GM12878 (cell line): ENCODE results near the gene RAC3. TPM values are rescaled to one million over a fixed set of nuclear protein-coding genes. Genes with fewer than 3 reads are reported as not detected.

Experiments used
- CBX3 ChIP-seq: fragments of 200-600 bp; sonication (generic); IDR thresholded peaks from 2 replicates; pipeline ENCODE4 v1.6.1; 2016; ENCODE audit warnings: low read depth, borderline replicate concordance
- IKZF2 ChIP-seq, 2 experiments: fragments of 450-650 bp; IDR thresholded peaks; 2 replicates each; pipeline ENCODE4 v1.6.1; 2017; ENCODE audit warnings: mild to moderate bottlenecking in 2 of 2, moderate library complexity in 2 of 2
- MYC ChIP-seq: IDR thresholded peaks from 2 replicates; pipeline ENCODE4 v1.6.1; 2011; ENCODE audit warnings: mild to moderate bottlenecking, low read length, moderate library complexity, inconsistent platforms; ENCODE audit not compliant: insufficient read depth, insufficient replicate concordance, insufficient read length, severe bottlenecking
- SIN3A ChIP-seq: IDR thresholded peaks from 2 replicates; pipeline ENCODE4 v1.6.1; 2012; ENCODE audit warnings: low read depth, low read length, improper control_type of control experiment
- SP1 ChIP-seq: IDR thresholded peaks from one replicate; pipeline ENCODE4 v1.6.1; 2011; ENCODE audit warnings: low read depth, low read length
- ZBED1 ChIP-seq: IDR thresholded peaks from 2 replicates; pipeline ENCODE4 v1.6.1; 2016; ENCODE audit warnings: borderline replicate concordance
- polyA plus RNA-seq, 11 experiments: library from polyadenylated mRNA; depleted of rRNA in 4 of 11; unstranded in 6 of 11; stranded (reverse) in 5 of 11; fragments of >200 nt; fragmentation: Nextera tagmentation in 4 of 11; fragmentation: Illumina TruSeq in 1 of 11; extraction: Ambion mirVana in 4 of 11; extraction: Trizol in 1 of 11; gene quantifications; 1 replicate in 1 of 11; 2 replicates in 10 of 11; pipeline versions ENCODE4 v1.2.1 to v1.2.3, GENCODE V29; 2011 to 2016; ENCODE audit warnings: inconsistent platforms in 2 of 11, missing spikeins in 2 of 11, low read depth in 1 of 11
- total RNA-seq, 4 experiments: library from RNA; depleted of rRNA in 3 of 4; stranded (reverse); fragments of >200 nt in 3 of 4; fragmentation: Illumina TruSeq in 1 of 4; extraction: Trizol in 1 of 4; gene quantifications; 2 replicates each; pipeline versions ENCODE4 v1.2.1 to v1.2.3, GENCODE V29; 2013 to 2021
- TF ChIP-seq, protein P1 (sequence below): fragments of 450-650 bp; IDR thresholded peaks from 2 replicates; pipeline ENCODE4 v1.6.1; 2017; ENCODE audit warnings: mild to moderate bottlenecking, moderate library complexity
- TF ChIP-seq, protein P2 (sequence below), 3 experiments: IDR thresholded peaks in 2 of 3; conservative IDR thresholded peaks in 1 of 3; 2 replicates each; pipeline ENCODE4 v1.5.1; 2011; ENCODE audit warnings: low read depth in 3 of 3, low read length in 3 of 3, mild to moderate bottlenecking in 3 of 3, control low read depth in 2 of 3, moderate library complexity in 2 of 3, inconsistent platforms in 1 of 3, mixed read lengths in 1 of 3; ENCODE audit not compliant: control insufficient read depth in 2 of 3, insufficient read depth in 1 of 3; ENCODE audit errors: extremely low read depth in 1 of 3
- TF ChIP-seq, protein P3 (sequence below): fragments of 450-650 bp; formaldehyde crosslinking; IDR thresholded peaks from 2 replicates; pipeline ENCODE4 v1.4.0; 2020; ENCODE audit warnings: mild to moderate bottlenecking, moderate library complexity
- TF ChIP-seq, protein P4 (sequence below): IDR thresholded peaks from 2 replicates; pipeline ENCODE4 v1.6.1; 2012; ENCODE audit warnings: low read depth, low read length, improper control_type of control experiment
- TF ChIP-seq, protein P5 (sequence below): IDR thresholded peaks from 2 replicates; pipeline ENCODE4 v1.6.1; 2011; ENCODE audit warnings: borderline replicate concordance, low read depth, mild to moderate bottlenecking, moderate library complexity, low read length; ENCODE audit not compliant: insufficient read depth, poor library complexity, severe bottlenecking

RAC3 gene
- total and polyA plus RNA-seq, 10 of the 15 experiments (the other 5 are each of a cell fraction or from before 2014, with no cell fraction given): 0.11 to 32.9 (median 6.7) TPM

DNA sequence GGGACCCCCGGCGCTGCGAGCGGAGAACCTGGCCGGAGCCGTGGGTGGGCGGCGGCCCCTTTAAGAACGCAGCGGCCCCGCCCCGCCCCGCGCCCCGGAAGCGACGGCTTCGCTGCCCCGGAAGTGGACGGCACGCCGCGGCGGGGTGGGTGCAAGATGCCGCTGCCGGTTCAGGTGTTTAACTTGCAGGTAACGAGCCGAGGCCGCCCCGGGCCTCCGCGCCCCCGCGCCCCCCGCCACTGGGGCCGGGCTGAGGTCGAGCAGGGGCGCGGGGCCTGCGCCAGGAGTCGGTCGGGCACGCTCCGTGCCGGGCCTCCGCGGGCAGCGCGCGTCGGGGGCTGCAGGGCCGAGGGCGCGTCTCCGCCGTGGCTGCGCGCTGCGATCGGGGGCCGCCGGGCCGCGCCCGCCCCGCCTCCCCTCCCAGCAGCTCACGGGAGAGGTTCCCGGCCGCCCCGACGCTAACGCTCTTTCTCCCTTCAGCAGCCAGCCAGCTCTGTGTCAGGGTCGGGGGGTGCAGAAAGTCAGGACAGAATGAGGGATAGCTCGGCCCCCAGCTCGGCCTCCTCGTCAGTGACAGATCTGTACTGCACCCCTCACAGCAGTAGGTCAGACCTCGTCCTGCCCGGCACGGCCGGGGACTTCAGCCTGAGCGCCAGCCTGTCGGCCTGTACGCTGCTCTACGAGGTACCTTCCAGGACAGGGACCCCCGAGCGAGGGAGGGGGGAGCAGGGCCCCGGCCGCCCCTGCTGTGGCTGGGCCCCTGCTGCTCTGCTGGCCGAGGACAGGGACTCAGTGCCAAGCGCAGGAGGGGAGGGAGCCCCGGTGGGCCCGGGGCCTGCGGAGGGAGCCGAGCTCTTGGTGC, 20.5 kb downstream of the RAC3 start, which contains the start of the genes GPS1 and RFNG (continued):
- TF ChIP-seq SP1 (peak; percentile 68), CBX3 (no peak), MYC (no peak), SIN3A (peak; percentile 69; the same call in 1 of the 2 replicates), IKZF2 (IDR thresholded peaks at IDR 0.05) (no peak), ZBED1 (no peak)
- TF ChIP-seq, protein P1, sequence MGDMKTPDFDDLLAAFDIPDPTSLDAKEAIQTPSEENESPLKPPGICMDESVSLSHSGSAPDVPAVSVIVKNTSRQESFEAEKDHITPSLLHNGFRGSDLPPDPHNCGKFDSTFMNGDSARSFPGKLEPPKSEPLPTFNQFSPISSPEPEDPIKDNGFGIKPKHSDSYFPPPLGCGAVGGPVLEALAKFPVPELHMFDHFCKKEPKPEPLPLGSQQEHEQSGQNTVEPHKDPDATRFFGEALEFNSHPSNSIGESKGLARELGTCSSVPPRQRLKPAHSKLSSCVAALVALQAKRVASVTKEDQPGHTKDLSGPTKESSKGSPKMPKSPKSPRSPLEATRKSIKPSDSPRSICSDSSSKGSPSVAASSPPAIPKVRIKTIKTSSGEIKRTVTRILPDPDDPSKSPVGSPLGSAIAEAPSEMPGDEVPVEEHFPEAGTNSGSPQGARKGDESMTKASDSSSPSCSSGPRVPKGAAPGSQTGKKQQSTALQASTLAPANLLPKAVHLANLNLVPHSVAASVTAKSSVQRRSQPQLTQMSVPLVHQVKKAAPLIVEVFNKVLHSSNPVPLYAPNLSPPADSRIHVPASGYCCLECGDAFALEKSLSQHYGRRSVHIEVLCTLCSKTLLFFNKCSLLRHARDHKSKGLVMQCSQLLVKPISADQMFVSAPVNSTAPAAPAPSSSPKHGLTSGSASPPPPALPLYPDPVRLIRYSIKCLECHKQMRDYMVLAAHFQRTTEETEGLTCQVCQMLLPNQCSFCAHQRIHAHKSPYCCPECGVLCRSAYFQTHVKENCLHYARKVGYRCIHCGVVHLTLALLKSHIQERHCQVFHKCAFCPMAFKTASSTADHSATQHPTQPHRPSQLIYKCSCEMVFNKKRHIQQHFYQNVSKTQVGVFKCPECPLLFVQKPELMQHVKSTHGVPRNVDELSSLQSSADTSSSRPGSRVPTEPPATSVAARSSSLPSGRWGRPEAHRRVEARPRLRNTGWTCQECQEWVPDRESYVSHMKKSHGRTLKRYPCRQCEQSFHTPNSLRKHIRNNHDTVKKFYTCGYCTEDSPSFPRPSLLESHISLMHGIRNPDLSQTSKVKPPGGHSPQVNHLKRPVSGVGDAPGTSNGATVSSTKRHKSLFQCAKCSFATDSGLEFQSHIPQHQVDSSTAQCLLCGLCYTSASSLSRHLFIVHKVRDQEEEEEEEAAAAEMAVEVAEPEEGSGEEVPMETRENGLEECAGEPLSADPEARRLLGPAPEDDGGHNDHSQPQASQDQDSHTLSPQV: no peak
- TF ChIP-seq, protein P2, sequence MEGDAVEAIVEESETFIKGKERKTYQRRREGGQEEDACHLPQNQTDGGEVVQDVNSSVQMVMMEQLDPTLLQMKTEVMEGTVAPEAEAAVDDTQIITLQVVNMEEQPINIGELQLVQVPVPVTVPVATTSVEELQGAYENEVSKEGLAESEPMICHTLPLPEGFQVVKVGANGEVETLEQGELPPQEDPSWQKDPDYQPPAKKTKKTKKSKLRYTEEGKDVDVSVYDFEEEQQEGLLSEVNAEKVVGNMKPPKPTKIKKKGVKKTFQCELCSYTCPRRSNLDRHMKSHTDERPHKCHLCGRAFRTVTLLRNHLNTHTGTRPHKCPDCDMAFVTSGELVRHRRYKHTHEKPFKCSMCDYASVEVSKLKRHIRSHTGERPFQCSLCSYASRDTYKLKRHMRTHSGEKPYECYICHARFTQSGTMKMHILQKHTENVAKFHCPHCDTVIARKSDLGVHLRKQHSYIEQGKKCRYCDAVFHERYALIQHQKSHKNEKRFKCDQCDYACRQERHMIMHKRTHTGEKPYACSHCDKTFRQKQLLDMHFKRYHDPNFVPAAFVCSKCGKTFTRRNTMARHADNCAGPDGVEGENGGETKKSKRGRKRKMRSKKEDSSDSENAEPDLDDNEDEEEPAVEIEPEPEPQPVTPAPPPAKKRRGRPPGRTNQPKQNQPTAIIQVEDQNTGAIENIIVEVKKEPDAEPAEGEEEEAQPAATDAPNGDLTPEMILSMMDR (IDR thresholded peaks at IDR 0.05 in 2 of 3, conservative IDR thresholded peaks at IDR 0.05 in 1 of 3; ENCODE audit: control insufficient read depth in 2 of 3, extremely low read depth in 1 of 3, insufficient read depth in 1 of 3, low read depth in 3 of 3, low read length in 3 of 3): no peak
- TF ChIP-seq, protein P3, sequence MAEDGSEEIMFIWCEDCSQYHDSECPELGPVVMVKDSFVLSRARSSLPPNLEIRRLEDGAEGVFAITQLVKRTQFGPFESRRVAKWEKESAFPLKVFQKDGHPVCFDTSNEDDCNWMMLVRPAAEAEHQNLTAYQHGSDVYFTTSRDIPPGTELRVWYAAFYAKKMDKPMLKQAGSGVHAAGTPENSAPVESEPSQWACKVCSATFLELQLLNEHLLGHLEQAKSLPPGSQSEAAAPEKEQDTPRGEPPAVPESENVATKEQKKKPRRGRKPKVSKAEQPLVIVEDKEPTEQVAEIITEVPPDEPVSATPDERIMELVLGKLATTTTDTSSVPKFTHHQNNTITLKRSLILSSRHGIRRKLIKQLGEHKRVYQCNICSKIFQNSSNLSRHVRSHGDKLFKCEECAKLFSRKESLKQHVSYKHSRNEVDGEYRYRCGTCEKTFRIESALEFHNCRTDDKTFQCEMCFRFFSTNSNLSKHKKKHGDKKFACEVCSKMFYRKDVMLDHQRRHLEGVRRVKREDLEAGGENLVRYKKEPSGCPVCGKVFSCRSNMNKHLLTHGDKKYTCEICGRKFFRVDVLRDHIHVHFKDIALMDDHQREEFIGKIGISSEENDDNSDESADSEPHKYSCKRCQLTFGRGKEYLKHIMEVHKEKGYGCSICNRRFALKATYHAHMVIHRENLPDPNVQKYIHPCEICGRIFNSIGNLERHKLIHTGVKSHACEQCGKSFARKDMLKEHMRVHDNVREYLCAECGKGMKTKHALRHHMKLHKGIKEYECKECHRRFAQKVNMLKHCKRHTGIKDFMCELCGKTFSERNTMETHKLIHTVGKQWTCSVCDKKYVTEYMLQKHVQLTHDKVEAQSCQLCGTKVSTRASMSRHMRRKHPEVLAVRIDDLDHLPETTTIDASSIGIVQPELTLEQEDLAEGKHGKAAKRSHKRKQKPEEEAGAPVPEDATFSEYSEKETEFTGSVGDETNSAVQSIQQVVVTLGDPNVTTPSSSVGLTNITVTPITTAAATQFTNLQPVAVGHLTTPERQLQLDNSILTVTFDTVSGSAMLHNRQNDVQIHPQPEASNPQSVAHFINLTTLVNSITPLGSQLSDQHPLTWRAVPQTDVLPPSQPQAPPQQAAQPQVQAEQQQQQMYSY (CRISPR knock-in tag): no peak
- TF ChIP-seq, protein P4, sequence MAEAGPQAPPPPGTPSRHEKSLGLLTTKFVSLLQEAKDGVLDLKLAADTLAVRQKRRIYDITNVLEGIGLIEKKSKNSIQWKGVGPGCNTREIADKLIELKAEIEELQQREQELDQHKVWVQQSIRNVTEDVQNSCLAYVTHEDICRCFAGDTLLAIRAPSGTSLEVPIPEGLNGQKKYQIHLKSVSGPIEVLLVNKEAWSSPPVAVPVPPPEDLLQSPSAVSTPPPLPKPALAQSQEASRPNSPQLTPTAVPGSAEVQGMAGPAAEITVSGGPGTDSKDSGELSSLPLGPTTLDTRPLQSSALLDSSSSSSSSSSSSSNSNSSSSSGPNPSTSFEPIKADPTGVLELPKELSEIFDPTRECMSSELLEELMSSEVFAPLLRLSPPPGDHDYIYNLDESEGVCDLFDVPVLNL: no peak
- TF ChIP-seq, protein P5, sequence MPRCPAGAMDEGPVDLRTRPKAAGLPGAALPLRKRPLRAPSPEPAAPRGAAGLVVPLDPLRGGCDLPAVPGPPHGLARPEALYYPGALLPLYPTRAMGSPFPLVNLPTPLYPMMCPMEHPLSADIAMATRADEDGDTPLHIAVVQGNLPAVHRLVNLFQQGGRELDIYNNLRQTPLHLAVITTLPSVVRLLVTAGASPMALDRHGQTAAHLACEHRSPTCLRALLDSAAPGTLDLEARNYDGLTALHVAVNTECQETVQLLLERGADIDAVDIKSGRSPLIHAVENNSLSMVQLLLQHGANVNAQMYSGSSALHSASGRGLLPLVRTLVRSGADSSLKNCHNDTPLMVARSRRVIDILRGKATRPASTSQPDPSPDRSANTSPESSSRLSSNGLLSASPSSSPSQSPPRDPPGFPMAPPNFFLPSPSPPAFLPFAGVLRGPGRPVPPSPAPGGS: no peak
